Amniotic stem cell (primary cell): ENCODE measurements around the gene MEST.
"Not testable (repeated sequence)": the region's sequence is repeated elsewhere in the genome, so short reads cannot be mapped to it uniquely, and the experiment has no call there.

Experiments
- DNase-seq: peaks from one replicate; lab custom pipeline; 2025; lab: John Stamatoyannopoulos, UW

The MEST gene

GRCh38 chr7:130523519-130524125 is 31.7 kb downstream of the MEST start:
- DNase-seq, result not testable (repeated sequence)

GRCh38 chr7:130524628-130525027 is 32.7 kb downstream of the MEST start:
- no peak for DNase-seq

- not testable (repeated sequence) for DNase-seq
Measured at GRCh38 chr7:130527752-130528355, 36.0 kb downstream of the MEST start.

- DNase-seq, result no peak
Measured at GRCh38 chr7:130529417-130529816, 37.5 kb downstream of the MEST start.

- not testable (repeated sequence) for DNase-seq
Measured at GRCh38 chr7:130537894-130538293, 46.0 kb downstream of the MEST start.

- DNase-seq, result not testable (repeated sequence)
Measured at GRCh38 chr7:130541287-130541686, 49.4 kb downstream of the MEST start.

- not testable (repeated sequence) for DNase-seq
Measured at GRCh38 chr7:130542297-130542696, 50.4 kb downstream of the MEST start.

- no peak for DNase-seq
Measured at GRCh38 chr7:130543487-130544010, 51.7 kb downstream of the MEST start.

- no peak for DNase-seq
Measured at GRCh38 chr7:130544356-130544755, 52.5 kb downstream of the MEST start.

- DNase-seq, result no peak
Measured at GRCh38 chr7:130553398-130554029, 61.6 kb downstream of the MEST start.

GRCh38 chr7:130554481-130554880 is 62.6 kb downstream of the MEST start:
- DNase-seq, result no peak
